ENCODE results near the gene THRSP.
"Not testable (repeated sequence)": the region's sequence is repeated elsewhere in the genome, so short reads cannot be mapped to it uniquely, and the experiment has no call there.

Gene THRSP

GRCh38 chr11:78039391-78039918, 24.2 kb upstream of the THRSP start:
- DNase-seq (ENCODE audit: low read depth), result no peak

DNA sequence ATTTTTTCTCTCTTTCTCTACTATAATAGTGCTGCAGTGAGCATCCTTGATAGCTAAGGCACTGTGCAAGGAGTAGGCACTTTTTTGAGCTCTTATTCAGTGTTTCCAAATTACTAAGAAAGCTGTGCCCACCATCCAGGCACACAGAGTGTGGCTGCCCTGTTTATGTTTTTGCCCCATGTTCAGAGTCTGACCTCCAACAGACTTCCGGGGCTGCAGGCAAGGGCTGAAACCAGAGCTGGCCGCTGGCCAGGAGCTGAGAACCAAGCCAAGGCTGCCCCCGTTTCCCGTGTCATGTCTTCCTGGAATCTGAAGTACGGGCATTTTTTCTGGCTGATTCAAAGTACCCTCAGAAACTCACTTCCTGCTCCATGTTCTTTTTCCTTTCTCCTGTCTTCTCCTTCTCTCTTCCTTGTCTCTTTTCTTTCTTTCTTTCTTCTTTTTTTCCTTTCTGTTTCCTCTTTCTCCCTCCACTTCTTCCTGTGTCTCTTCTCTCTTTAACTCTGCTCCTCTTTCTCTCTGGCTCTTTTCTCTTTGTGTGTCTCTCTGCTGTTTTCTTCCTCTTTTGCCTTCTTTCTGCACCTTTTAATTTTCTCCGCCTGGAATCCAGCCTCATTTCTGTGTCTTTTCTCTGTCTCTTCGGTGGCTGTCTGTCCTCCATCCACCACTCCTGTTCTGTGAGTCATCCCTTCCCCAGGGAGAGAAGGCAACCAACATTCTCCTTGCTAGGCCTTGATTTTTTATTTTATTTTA, 23.6 kb upstream of the THRSP start:
- DNase-seq (ENCODE audit: low read depth), result no peak

DNA sequence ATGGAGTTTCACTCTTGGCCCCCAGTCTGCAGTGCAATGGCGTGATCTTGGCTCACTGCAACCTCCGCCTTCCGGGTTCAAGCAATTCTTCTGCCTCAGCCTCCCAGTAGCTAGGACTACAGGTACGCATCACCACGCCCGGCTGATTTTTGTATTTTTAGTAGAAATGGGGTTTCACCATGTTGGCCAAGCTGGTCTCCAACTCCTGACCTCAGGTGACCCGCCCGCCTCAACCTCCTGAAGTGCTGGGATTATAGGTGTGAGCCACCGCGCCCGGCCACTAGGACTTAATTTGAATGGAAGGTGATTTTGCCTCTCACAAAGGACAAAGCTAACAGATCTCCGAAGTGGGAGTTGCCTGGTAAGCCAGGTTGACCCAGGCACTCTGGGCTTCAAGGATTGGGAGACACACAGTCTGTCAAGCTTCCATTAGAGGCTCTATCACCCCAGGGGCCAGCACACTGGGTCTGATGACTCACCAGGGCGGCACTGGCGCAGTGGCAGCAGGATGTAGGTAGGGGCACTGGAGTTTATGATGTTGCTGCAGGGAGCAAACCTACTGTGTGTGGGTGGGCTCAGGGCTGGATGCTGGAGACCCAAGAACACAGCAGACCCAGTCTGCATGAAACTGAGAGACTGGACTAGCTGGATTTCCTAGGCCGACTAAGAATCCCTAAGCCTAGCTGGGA, 22.8 kb upstream of the THRSP start:
- no peak for DNase-seq (ENCODE audit: low read depth)

- not testable (repeated sequence) for DNase-seq (ENCODE audit: low read depth)
These were observed 22.3 kb upstream of the THRSP start for GRCh38 chr11:78041380-78041719.

GRCh38 chr11:78041843-78042440, 21.7 kb upstream of the THRSP start:
- DNase-seq (ENCODE audit: low read depth), result no peak

DNA sequence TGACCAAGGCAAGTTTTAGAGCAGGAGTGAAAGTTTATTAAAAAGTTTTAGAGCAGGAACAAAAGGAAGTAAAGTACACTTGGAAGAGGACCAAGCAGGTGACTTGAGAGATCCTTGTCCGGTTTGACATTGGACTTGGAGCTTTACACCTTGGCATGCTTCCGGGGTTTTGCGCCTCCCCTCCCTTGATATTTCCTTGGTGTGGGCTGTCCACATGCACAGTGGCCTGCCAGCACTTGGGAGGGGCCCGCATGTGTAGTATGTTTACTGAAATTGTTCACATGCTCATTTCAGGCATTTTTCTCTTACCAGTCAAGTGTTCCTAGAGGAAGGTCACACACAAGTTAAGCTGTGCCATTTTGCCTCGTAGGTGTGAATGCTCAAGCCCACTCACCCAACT, 19.0 kb upstream of the THRSP start:
- no peak for DNase-seq (ENCODE audit: low read depth)

DNA sequence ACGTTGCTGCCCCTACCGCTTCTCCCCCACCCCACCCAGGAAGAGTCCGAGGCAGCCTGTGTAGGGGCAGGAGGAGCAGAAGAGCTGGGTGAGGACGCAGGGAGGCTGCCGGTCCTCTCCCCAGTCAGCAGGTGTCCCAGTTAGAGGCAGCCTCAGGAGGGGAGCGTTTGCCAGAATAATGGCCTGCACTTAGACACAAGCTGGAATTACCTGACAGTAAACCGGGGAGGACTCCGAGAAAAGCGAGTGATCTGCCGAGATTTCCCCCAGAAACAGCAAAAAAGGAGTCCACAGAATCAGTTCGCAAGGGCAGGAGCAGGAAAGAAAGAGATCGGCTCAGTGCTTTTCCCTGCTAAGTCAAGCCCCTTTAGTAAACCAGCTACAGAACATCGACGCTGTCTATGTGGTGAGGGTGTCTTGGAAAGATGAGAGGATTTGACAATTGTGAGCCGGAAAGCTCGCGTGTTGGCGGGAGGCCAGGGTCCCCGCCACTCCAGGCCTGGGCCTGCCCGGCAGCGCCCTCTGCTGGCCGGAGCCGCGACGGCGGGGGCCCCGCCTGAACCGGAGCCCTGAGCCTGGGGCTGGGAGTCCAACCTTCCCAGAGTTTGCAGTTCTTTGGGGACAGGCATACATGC, 17.7 kb upstream of the THRSP start:
- peak; percentile 56 for DNase-seq (ENCODE audit: low read depth)

DNA sequence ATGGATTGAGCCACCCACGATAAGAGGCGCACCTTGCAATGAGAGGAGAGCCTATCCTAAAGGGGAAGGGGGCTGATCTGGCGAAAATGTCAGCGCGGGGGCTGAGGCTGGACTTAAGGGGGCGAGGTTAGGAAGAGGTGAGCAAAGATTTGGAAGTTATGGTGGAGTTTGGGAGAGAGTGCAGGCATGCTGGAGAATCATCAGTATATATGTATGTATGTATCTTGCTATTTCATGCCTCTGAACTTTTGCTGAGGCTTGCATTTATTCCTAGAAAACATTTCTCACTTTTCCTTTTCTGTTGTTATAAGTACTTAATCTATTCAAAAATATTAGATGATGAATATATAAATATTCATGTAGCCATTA, 17.2 kb upstream of the THRSP start:
- no peak for DNase-seq (ENCODE audit: low read depth)

DNA sequence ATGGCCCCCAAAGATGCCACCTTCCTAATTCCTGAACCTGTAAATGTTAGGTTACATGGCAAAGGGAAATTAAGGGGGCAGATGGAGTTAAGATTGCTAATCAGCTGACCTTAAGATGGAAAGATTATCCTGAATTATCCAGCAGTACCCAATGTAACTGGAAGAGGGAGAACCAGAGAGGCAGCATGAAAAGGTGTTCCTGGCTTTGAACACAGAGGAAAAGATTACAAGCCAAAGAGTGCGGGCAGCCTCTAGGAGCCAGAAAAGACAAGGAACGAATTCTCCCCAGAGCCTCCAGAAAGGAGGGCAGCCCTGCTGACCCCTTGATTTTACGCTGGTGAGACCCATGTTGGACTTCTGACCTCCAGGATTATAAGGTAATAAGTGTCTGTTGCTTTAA, 15.1 kb upstream of the THRSP start:
- DNase-seq (ENCODE audit: low read depth), result no peak

- no peak for DNase-seq (ENCODE audit: low read depth)
These were observed 14.3 kb upstream of the THRSP start for GRCh38 chr11:78049348-78049747.

GRCh38 chr11:78050964-78051831, 12.5 kb upstream of the THRSP start:
- DNase-seq (ENCODE audit: low read depth), result no peak

GRCh38 chr11:78054971-78055370, 8.7 kb upstream of the THRSP start:
- no peak for DNase-seq (ENCODE audit: low read depth)

GRCh38 chr11:78056093-78056492, 7.6 kb upstream of the THRSP start:
- DNase-seq (ENCODE audit: low read depth), result no peak

DNA sequence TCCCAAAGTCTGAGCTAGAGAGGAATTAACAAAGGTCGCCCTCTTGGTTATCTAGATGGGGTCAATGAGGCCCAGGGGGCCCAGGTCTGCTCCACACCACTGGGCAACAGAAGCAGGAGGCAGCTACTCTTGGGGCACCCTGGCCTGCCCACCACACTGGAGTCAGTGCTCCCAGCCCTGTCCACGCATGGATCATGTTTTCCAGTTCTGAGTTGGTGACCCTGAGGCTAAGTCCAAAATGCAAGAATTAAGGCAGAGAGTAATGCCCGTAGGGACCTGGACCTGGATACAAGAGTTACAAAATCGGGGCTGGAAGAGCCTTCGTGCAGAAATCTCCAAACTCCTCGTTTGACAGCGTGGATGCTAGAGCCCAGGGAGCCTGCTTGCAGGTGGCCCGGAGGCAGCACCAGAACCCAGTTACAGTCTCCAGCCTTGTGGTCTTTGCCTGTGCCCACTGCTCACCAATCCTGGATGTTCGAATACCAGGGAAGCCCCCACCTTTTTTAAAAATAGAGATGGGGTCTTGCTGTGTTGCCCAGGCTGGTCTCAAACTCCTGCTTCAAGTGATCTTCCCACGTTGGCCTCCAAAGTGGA, 6.1 kb upstream of the THRSP start:
- no peak for DNase-seq (ENCODE audit: low read depth)

DNA sequence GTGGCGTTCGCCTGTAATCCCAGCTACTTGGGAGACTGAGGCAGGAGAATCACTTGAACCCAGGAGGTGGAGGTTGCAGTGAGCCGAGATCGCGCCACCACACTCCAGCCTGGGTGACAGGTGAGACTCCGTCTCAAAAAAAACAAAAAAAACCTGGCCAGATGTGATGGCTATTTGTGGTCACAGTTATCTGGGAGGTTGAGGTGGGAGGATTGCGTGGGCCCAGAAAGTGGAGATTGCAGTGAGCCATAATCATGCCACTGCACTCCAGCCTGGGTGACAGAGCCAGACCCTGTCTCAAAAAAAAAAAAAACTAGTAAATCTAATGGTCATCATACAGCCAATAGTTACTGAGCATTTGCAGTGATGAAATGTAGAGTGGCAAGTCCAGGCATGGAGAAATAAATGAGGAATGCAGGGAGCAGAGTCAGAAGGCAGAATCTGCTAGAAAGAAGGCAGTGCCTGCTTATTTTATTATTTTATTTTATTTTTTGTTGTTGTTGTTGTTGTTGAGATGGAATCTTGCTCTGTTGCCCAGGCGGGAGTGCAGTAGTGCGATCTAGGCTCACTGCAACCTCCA, 3.8 kb upstream of the THRSP start:
- DNase-seq (ENCODE audit: low read depth), result not testable (repeated sequence)

DNA sequence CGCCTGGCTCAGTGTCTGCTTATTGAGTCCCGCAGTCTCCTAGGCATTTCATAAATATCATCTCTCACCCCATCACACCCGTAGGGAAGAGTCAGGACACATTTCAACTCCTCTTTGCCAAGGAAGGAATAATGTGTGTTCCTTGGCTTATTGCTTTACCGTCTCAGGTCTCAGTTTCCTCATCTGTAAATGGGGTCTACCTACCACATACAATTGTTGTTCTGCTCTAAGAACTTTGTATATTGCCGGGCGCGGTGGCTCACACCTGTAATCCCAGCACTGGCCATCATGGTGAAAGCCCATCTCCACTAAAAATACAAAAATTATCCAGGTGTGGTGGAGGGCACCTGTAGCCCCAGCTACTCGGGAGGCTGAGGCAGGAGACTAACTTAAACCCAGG, 3.1 kb upstream of the THRSP start:
- no peak for DNase-seq (ENCODE audit: low read depth)

DNA sequence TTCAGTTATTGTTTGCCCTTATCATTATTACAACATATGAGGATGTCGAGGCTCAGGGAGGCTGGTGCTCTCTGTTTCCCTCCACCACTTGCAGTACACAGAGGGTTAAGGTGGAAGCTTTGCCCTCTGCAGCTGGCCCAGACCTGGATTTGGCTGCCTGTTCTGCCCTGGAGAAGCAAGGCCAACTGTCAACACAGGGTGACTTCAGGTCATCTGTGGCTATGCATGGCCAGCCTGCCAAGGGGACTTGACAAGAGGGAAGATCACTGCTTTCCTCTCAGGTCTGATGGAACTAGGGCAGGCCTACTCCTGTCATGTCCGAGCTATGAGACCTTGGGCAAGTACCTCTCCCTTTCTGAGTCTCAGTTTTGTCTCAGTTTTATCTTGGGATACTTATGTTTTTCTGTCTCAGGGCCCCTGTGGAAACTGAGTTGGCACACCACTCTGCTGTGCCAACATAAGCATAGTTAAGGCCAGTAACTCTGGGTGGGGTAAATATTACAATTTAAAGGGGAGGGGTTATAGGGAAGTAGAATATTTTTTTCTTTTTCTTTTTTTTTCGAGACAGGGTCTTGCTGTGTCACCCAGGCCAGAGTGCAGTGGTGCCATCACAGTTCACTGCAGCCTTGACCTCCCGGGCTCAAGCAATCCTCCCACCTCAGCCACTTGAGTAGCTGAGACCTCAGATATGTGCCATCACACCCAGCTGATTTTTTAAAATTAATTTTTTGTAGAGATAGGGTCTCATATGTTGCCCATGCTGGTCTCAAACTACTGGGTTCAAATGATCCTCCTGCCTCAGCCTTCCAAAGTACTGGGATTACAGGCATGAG, 2.4 kb upstream of the THRSP start:
- no peak for DNase-seq (ENCODE audit: low read depth)

GRCh38 chr11:78061921-78062311, 1.7 kb upstream of the THRSP start:
- no peak for DNase-seq (ENCODE audit: low read depth)

- DNase-seq (ENCODE audit: low read depth), result no peak
These were observed 990 bp upstream of the THRSP start for GRCh38 chr11:78062671-78063070.

GRCh38 chr11:78065203-78065602, 1.5 kb downstream of the THRSP start:
- no peak for DNase-seq (ENCODE audit: low read depth)

Data from stimulated activated CD8-positive, alpha-beta memory T cell treated with anti-CD3 and anti-CD28 coated beads, Interleukin-12 subunit alpha, Interleukin-12 subunit beta, amount 100 ng/mL, for 4 hours (primary cell).